ENCODE results near the gene LY9. TPM values are rescaled to one million over a fixed set of nuclear protein-coding genes. Genes with fewer than 3 reads are reported as not detected.

LY9 gene, protein sequence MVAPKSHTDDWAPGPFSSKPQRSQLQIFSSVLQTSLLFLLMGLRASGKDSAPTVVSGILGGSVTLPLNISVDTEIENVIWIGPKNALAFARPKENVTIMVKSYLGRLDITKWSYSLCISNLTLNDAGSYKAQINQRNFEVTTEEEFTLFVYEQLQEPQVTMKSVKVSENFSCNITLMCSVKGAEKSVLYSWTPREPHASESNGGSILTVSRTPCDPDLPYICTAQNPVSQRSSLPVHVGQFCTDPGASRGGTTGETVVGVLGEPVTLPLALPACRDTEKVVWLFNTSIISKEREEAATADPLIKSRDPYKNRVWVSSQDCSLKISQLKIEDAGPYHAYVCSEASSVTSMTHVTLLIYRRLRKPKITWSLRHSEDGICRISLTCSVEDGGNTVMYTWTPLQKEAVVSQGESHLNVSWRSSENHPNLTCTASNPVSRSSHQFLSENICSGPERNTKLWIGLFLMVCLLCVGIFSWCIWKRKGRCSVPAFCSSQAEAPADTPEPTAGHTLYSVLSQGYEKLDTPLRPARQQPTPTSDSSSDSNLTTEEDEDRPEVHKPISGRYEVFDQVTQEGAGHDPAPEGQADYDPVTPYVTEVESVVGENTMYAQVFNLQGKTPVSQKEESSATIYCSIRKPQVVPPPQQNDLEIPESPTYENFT
- 1 to 10 TPM in 1 of 2 donors, under 1 TPM in 1; 0.33 to 1.6 TPM for total RNA-seq

DNA sequence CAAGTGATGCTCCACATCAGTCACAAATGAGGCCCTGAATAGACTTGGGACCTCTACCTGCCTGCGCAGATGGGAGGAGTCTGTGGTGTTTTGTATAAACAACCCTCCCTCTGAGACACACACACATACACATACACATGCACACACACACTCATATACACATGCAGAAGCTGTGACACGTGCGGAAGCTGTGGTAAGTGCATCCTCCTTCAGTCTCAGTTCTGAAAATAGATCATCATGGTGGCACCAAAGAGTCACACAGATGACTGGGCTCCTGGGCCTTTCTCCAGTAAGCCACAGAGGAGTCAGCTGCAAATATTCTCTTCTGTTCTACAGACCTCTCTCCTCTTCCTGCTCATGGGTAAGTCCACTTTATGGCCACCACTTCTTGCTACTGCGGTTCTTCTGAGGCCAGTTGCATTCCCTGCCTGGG lies at the start of gene LY9:
TSS of gene LY9 (plus strand) at position 224 of the 433 bp plus-strand sequence. CDS start at position 238, 14 bp downstream.
- DNase-seq: peak in 1 of 4 donors; percentile 55
- TF ChIP-seq POLR2A (IDR thresholded peaks at IDR 0.05) (peak in 1 of 3 donors; percentile 12), CTCF (IDR thresholded peaks at IDR 0.05) (no peak)
- Histone ChIP-seq H3K4me1 (no peaks in the 10 kb centered on the region), H3K27ac (no peak within 1 kb of the TSS), H3K4me3 (no peak within 1 kb of the TSS), H3K9me3 (no peaks in the 10 kb centered on the region), H3K27me3 (no peaks in the 10 kb centered on the region), H3K36me3 (replicated peaks in 1 of 2; ENCODE audit: insufficient read depth in 1 of 2, low read depth in 2 of 2) (no peaks in the 10 kb centered on the region)
- intact Hi-C loops (cut with DNase I): no loop called here
- WGBS, 2 donors: 85 to 86% methylated on average over 4 of the region's 4 CpGs
- ATAC-seq: no peak

DNA sequence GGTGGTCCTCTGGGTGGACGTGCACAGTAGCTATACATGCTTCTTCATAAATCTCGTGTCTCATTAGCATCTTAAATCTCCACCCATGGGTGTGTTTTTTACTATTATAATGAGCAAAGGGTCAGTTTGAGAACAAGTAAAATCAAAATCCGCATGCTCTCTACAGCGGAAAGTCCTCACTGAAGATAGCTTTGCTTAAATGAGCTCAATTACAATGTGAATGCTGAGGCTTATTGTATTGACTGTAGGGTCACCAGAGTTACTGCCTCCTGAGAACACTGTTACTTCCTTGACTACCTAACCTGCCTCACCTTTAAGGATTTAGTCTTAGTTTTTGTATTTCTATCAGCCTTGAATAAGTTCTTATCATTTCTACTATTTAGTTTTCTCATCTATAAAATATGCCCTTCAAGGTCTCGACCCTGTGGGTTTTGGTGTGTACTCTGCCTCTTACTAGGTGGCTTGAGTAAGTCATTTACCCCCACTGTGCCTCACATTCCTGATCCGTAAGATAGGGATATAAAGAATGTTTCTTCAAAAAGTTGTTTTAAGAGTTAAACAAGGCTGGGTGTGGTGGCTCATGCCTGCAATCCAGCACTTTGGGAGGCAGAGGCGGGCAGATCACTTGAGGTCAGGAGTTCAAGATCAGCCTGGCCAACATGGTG lies 49.0 kb upstream of the LY9 start:
- ATAC-seq (no peak), DNase-seq (no peak)
- Histone ChIP-seq H3K4me1 (no peaks in the 10 kb centered on the region), H3K36me3 (replicated peaks in 1 of 2; ENCODE audit: insufficient read depth in 1 of 2, low read depth in 2 of 2) (no peaks in the 10 kb centered on the region), H3K27me3 (no peaks in the 10 kb centered on the region), H3K27ac (no peak overlapping the region), H3K9me3 (no peaks in the 10 kb centered on the region), H3K4me3 (no peak overlapping the region)
- intact Hi-C loops (cut with DNase I): no loop called here
- WGBS, 2 donors: 66 to 73% methylated on average over 7 of the region's 7 CpGs
- TF ChIP-seq POLR2A (IDR thresholded peaks at IDR 0.05) (no peak), CTCF (IDR thresholded peaks at IDR 0.05) (no peak)

DNA sequence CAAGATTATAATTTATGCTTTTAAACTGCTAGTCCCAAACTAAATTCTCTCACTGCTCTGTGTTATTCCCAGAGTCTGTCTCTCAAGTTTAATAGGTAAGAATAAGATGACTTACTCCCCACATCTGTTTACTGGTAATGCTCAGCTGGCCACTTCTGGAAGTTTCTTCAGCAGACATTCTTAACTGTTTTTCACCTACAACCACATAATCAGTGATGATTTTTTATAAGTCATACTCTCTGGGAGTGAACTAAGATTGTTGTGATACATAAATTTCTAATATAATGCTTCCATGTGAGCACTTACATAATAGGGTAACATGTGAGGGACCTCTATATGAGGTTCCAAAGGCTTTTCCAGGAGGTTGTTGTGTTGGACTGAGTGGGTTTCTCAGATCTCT lies 48.3 kb upstream of the LY9 start:
- no peaks in the 10 kb centered on the region for H3K4me1 ChIP-seq
- H3K27ac ChIP-seq: no peak overlapping the region
- H3K4me3 ChIP-seq: no peak overlapping the region
- no peaks in the 10 kb centered on the region for H3K36me3 ChIP-seq (replicated peaks in 1 of 2; ENCODE audit: insufficient read depth in 1 of 2, low read depth in 2 of 2)
- no peaks in the 10 kb centered on the region for H3K27me3 ChIP-seq
- DNase-seq (no peak), ATAC-seq (no peak)
- no peak for TF ChIP-seq CTCF (IDR thresholded peaks at IDR 0.05)
- no peak for TF ChIP-seq POLR2A (IDR thresholded peaks at IDR 0.05)
- H3K9me3 ChIP-seq: no peaks in the 10 kb centered on the region
- intact Hi-C loops (cut with DNase I): no loop called here

DNA sequence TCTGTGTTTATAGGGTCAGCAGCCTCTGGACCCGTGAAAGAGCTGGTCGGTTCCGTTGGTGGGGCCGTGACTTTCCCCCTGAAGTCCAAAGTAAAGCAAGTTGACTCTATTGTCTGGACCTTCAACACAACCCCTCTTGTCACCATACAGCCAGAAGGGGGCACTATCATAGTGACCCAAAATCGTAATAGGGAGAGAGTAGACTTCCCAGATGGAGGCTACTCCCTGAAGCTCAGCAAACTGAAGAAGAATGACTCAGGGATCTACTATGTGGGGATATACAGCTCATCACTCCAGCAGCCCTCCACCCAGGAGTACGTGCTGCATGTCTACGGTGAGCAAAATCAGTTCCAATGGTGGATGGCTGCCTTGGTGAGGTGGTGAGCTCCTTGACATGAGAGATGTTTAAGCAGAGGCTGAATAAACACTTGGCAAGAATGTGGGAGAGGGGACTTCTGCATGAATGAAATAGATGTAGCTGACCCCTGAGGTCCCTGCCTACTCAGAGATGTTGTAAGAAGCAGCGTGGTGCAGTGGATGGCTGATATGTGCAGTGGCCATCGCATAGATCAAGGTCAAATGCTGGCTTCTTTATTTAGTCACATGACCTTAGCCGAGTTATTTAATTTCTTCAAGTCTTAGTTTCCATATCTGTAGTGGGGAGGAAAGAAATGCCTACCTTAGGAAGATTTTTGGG lies 47.6 kb upstream of the LY9 start:
- WGBS, 2 donors: 61% methylated on average over 10 of the region's 10 CpGs
- intact Hi-C loops (cut with DNase I): no loop called here

More for the DNA sequence above, 47.6 kb upstream of the LY9 start:
- no peak for TF ChIP-seq POLR2A (IDR thresholded peaks at IDR 0.05)
- TF ChIP-seq CTCF (IDR thresholded peaks at IDR 0.05): peak in 1 of 7 experiments; percentile 15
- H3K36me3 ChIP-seq (replicated peaks in 1 of 2; ENCODE audit: insufficient read depth in 1 of 2, low read depth in 2 of 2): no peaks in the 10 kb centered on the region
- ATAC-seq: no peak
- H3K27me3 ChIP-seq: no peaks in the 10 kb centered on the region
- H3K9me3 ChIP-seq: no peaks in the 10 kb centered on the region
- DNase-seq: no peak
- H3K4me3 ChIP-seq: no peak overlapping the region
- no peaks in the 10 kb centered on the region for H3K4me1 ChIP-seq
- H3K27ac ChIP-seq: no peak overlapping the region
